ENCODE results near the gene DGAT2L6. TPM values are rescaled to one million over a fixed set of nuclear protein-coding genes. Genes with fewer than 3 reads are reported as not detected.

The DGAT2L6 gene
- total RNA-seq, 6 experiments from 2014 or later, result not detected

DNA sequence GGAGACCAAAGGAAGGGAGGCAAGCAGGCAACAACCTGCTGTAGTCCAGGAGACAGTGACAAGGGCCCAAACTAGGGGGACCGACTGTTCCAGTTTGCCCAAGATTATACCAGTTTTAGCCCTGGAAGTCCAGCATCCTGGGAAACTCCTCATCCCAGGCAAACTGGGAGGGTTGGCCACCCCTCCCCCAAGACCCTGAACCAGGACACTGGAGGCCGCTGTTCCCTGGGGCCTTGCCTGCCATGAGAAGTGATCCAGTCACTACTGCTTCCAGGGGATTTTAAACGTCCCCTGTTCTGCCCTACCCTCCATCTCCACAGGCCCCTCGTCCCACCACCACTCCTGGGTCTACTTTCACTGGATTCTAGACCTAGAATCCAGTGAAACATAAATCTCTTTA is 4.3 kb upstream of the DGAT2L6 start:
- Mint-ChIP-seq H3K27ac (no peak overlapping the region; the same call in 1 of the 2 replicates), H3K4me3 (no peak overlapping the region), H3K27me3 (ENCODE audit: insufficient read depth) (peaks cover 2% of the 10 kb centered on the region), H3K36me3 (ENCODE audit: low read depth) (peaks cover 9% of the 10 kb centered on the region), H3K9me3 (no peaks in the 10 kb centered on the region), H3K4me1 (ENCODE audit: low read depth) (peaks cover 61% of the 10 kb centered on the region)
- DNase-seq, result no peak
- TF ChIP-seq, protein P1, sequence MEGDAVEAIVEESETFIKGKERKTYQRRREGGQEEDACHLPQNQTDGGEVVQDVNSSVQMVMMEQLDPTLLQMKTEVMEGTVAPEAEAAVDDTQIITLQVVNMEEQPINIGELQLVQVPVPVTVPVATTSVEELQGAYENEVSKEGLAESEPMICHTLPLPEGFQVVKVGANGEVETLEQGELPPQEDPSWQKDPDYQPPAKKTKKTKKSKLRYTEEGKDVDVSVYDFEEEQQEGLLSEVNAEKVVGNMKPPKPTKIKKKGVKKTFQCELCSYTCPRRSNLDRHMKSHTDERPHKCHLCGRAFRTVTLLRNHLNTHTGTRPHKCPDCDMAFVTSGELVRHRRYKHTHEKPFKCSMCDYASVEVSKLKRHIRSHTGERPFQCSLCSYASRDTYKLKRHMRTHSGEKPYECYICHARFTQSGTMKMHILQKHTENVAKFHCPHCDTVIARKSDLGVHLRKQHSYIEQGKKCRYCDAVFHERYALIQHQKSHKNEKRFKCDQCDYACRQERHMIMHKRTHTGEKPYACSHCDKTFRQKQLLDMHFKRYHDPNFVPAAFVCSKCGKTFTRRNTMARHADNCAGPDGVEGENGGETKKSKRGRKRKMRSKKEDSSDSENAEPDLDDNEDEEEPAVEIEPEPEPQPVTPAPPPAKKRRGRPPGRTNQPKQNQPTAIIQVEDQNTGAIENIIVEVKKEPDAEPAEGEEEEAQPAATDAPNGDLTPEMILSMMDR (IDR thresholded peaks at IDR 0.05), result no peak

DNA sequence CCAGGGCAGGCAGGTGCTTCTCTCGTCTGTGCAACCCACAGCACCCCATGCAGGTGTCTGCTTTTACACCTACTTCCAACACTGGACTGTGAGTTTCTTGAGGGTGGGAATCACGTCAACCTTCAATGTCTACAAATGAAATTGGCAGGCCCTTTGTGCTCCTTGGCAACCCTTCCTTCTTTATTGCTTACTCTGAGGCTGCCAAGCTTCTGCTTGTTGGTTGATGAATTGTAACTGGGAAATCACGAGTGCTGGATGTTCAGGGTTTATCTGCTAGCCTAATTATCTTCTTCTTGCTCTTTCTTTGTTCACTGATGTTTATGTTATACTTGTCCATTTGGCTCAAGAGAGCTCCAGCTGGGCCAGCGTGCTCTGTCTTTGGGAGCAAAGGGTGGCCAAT is 2.5 kb upstream of the DGAT2L6 start:
- peak overlapping the region; percentile 94 for H3K27ac Mint-ChIP-seq
- peaks cover 9% of the 10 kb centered on the region for H3K36me3 Mint-ChIP-seq (ENCODE audit: low read depth)
- no peaks in the 10 kb centered on the region for H3K9me3 Mint-ChIP-seq
- peaks cover 44% of the 10 kb centered on the region for H3K4me1 Mint-ChIP-seq (ENCODE audit: low read depth)
- no peak for DNase-seq
- H3K27me3 Mint-ChIP-seq (ENCODE audit: insufficient read depth), result peaks cover 2% of the 10 kb centered on the region
- TF ChIP-seq, protein P1 (IDR thresholded peaks at IDR 0.05), result no peak
- H3K4me3 Mint-ChIP-seq, result peak overlapping the region; percentile 44

DNA sequence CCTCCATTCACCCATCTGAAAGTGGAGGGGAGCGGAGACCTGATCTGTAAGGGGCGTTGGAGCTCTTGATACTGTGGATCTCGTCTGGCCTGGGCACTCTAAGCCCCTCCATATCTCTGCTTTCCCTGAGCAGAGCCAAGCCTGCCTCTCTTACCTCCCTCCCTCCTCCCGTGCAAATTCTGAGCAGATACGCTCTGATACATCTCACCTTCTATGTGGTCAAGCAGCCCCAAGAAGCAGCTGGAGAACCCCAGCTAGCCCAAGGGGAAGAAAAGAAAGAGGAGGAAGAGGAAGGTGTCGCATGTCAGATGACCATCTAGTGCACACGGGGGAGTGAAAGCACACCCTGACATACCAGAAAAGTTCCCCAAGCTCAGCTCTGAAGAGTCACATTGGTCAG is 1.9 kb upstream of the DGAT2L6 start:
- H3K4me3 Mint-ChIP-seq, result no peak overlapping the region
- H3K36me3 Mint-ChIP-seq (ENCODE audit: low read depth), result peaks cover 9% of the 10 kb centered on the region
- DNase-seq, result no peak
- H3K27me3 Mint-ChIP-seq (ENCODE audit: insufficient read depth), result peaks cover 2% of the 10 kb centered on the region
- H3K4me1 Mint-ChIP-seq (ENCODE audit: low read depth), result peaks cover 44% of the 10 kb centered on the region
- TF ChIP-seq, protein P1 (IDR thresholded peaks at IDR 0.05), result no peak
- H3K27ac Mint-ChIP-seq, result no peak overlapping the region
- no peaks in the 10 kb centered on the region for H3K9me3 Mint-ChIP-seq

DNA sequence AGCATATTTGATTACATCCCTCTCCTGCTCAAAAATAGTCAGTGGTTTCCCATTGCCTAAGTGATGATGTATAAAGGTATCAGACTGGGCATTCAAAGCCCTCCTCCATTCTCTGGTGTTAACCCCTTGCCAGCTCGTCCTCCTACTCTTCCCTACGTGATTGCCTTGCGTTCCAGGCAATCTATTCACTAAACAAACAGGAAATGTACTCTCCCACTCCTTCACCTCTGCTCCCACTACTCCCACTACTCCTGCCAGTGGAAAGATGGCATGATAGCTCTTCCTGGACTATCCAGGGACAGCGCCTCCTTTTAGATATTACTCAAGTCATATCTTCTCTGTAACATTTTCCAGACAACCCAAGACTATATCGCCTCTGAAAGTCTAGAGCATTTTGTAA is 5.8 kb downstream of the DGAT2L6 start:
- Mint-ChIP-seq H3K4me3 (no peak overlapping the region), H3K27ac (no peak overlapping the region), H3K9me3 (no peaks in the 10 kb centered on the region), H3K4me1 (ENCODE audit: low read depth) (no peaks in the 10 kb centered on the region), H3K36me3 (ENCODE audit: low read depth) (no peaks in the 10 kb centered on the region), H3K27me3 (ENCODE audit: insufficient read depth) (peaks cover 3% of the 10 kb centered on the region)
- TF ChIP-seq, protein P1 (IDR thresholded peaks at IDR 0.05), result no peak
- DNase-seq, result no peak

DNA sequence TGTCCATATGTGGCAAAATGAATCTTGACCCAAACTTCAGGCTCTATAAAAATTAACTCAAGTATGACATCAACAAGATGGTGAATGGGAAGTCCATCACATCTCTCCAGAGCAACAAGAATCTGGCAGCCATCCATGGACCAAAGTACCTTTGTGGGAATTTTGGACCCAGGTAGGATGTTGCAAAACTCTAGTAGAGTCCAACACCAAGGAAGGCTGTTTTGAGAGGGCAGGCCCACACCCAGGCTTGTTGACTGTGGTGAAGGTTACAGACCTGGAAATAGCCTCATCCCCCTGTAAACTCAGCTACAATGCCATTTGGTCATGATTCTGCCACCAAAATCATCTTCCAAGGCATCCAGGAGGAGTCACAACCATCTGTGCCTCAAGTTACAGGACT is 12.9 kb downstream of the DGAT2L6 start:
- no peak overlapping the region for H3K27ac Mint-ChIP-seq
- H3K27me3 Mint-ChIP-seq (ENCODE audit: insufficient read depth), result peaks cover 3% of the 10 kb centered on the region
- no peak for DNase-seq
- no peaks in the 10 kb centered on the region for H3K4me1 Mint-ChIP-seq (ENCODE audit: low read depth)
- H3K4me3 Mint-ChIP-seq, result no peak overlapping the region
- TF ChIP-seq, protein P1 (IDR thresholded peaks at IDR 0.05), result no peak
- H3K36me3 Mint-ChIP-seq (ENCODE audit: low read depth), result no peaks in the 10 kb centered on the region
- H3K9me3 Mint-ChIP-seq, result no peaks in the 10 kb centered on the region; the same call in 1 of the 2 replicates

Measured in HFFc6 (cell line).